CD14-positive monocyte (primary cell): ENCODE measurements around the gene ACTL6B. TPM values are rescaled to one million over a fixed set of nuclear protein-coding genes. Genes with fewer than 3 reads are reported as not detected.

Experiments
- DNase-seq, 3 donors: peaks; one replicate each; pipeline ENCODE4 v3.0.0-alpha.2; 2011 to 2022
- H2AFZ ChIP-seq: 2 replicates; pipeline ENCODE4 v1.6.0; 2012; ENCODE audit warnings: mild to moderate bottlenecking, low read depth, low read length, inconsistent platforms; ENCODE audit not compliant: insufficient read depth, poor library complexity, severe bottlenecking
- H3K27ac ChIP-seq, 2 donors: 1 replicate in 1 of 2; 2 replicates in 1 of 2; pipeline ENCODE4 v1.5.1; 2012 to 2013; ENCODE audit warnings: low read length in 2 of 2, control low read depth in 1 of 2, inconsistent platforms in 1 of 2, low read depth in 1 of 2, mild to moderate bottlenecking in 1 of 2
- H3K27me3 ChIP-seq, 2 donors: one replicate each; pipeline versions ENCODE4 v1.6.0 to v1.6.1; 2011 to 2013; ENCODE audit warnings: low read length in 2 of 2; ENCODE audit not compliant: control insufficient read depth in 2 of 2, insufficient read depth in 2 of 2
- H3K36me3 ChIP-seq, 2 donors: replicated peaks in 1 of 2; 1 replicate in 1 of 2; 2 replicates in 1 of 2; pipeline versions ENCODE4 v1.5.1 to v1.6.1; 2012 to 2013; ENCODE audit warnings: low read length in 2 of 2, control low read depth in 1 of 2, inconsistent platforms in 1 of 2, mild to moderate bottlenecking in 1 of 2; ENCODE audit not compliant: insufficient read depth in 2 of 2, control insufficient read depth in 1 of 2
- H3K4me1 ChIP-seq, 2 donors: 1 replicate in 1 of 2; 2 replicates in 1 of 2; pipeline versions ENCODE4 v1.5.1 to v1.6.1; 2012 to 2013; ENCODE audit warnings: low read length in 2 of 2, control low read depth in 1 of 2, inconsistent platforms in 1 of 2, mild to moderate bottlenecking in 1 of 2, moderate library complexity in 1 of 2; ENCODE audit not compliant: insufficient read depth in 2 of 2, control insufficient read depth in 1 of 2
- H3K4me2 ChIP-seq: replicated peaks from 2 replicates; pipeline ENCODE3; 2012; ENCODE audit warnings: low read length, moderate library complexity, mild to moderate bottlenecking; ENCODE audit not compliant: poor library complexity, severe bottlenecking; ENCODE audit errors: extremely low read depth
- H3K4me3 ChIP-seq, 3 experiments: fragments of 200-600 bp in 1 of 3; sonication (generic) in 1 of 3; replicated peaks in 1 of 3; 1 replicate in 2 of 3; 2 replicates in 1 of 3; pipeline ENCODE4 v1.5.1; 2011 to 2013; ENCODE audit warnings: low read length in 3 of 3, mild to moderate bottlenecking in 3 of 3, control low read depth in 2 of 3, low read depth in 2 of 3, inconsistent platforms in 1 of 3, moderate library complexity in 1 of 3
- H3K79me2 ChIP-seq: 2 replicates; pipeline ENCODE4 v1.6.0; 2012; ENCODE audit warnings: mild to moderate bottlenecking, control low read depth, inconsistent platforms, low read length, moderate library complexity; ENCODE audit not compliant: insufficient read depth
- H3K9ac ChIP-seq: 2 replicates; pipeline ENCODE4 v1.6.0; 2017; ENCODE audit warnings: low read length, mild to moderate bottlenecking; ENCODE audit not compliant: insufficient read depth, poor library complexity, severe bottlenecking
- H3K9me3 ChIP-seq, 2 donors: replicated peaks in 1 of 2; 1 replicate in 1 of 2; 2 replicates in 1 of 2; pipeline versions ENCODE4 v1.5.1 to v1.6.1; 2012 to 2013; ENCODE audit warnings: low read length in 2 of 2, control low read depth in 1 of 2; ENCODE audit not compliant: control insufficient read depth in 1 of 2, insufficient read depth in 1 of 2
- H4K20me1 ChIP-seq: 2 replicates; pipeline ENCODE4 v1.6.0; 2012; ENCODE audit warnings: mild to moderate bottlenecking, low read length, control low read depth, moderate library complexity; ENCODE audit not compliant: insufficient read depth
- H3K27ac Mint-ChIP-seq, 7 donors: one replicate each; pipeline ENCODE4 v1.8.0; 2020; ENCODE audit warnings: mild to moderate bottlenecking in 7 of 7, mixed read lengths in 7 of 7, moderate library complexity in 6 of 7, inconsistent platforms in 2 of 7
- H3K27me3 Mint-ChIP-seq, 3 donors: one replicate each; pipeline ENCODE4 v1.8.0; 2021 to 2022; ENCODE audit warnings: low read depth in 3 of 3, mild to moderate bottlenecking in 3 of 3, mixed read lengths in 3 of 3, moderate library complexity in 3 of 3, inconsistent platforms in 1 of 3
- H3K36me3 Mint-ChIP-seq, 2 donors: one replicate each; pipeline ENCODE4 v1.8.0; 2020; ENCODE audit warnings: mixed read lengths in 2 of 2, inconsistent platforms in 1 of 2, mild to moderate bottlenecking in 1 of 2
- H3K4me1 Mint-ChIP-seq: one replicate; pipeline ENCODE4 v1.8.0; 2020; ENCODE audit warnings: mild to moderate bottlenecking, mixed read lengths
- H3K4me3 Mint-ChIP-seq, 2 donors: one replicate each; pipeline ENCODE4 v1.8.0; 2020; ENCODE audit warnings: mild to moderate bottlenecking in 2 of 2, mixed read lengths in 2 of 2, moderate library complexity in 1 of 2
- H3K9me3 Mint-ChIP-seq, 7 donors: one replicate each; pipeline ENCODE4 v1.8.0; 2020 to 2022; ENCODE audit warnings: mixed read lengths in 7 of 7, mild to moderate bottlenecking in 6 of 7, moderate library complexity in 6 of 7, inconsistent platforms in 2 of 7
- WGBS: methylation state at CpG from one replicate; pipeline ENCODE4 v1.1.5; 2013; ENCODE audit warnings: missing lambda C conversion rate; ENCODE audit not compliant: insufficient coverage; 5-methylcytosine and 5-hydroxymethylcytosine counted together
- intact Hi-C, 2 donors: fragments of 100-400 bp; cut with micrococcal nuclease; formaldehyde crosslinking; loops; one replicate each; pipeline versions ENCODE4 v1.15.0 to v1.15.1; 2023
- polyA plus RNA-seq, 3 donors: library from polyadenylated mRNA; depleted of rRNA in 1 of 3; unstranded in 2 of 3; stranded (reverse) in 1 of 3; fragments of 300-500 nt in 2 of 3; fragments of >200 nt in 1 of 3; fragmentation: Illumina TruSeq in 2 of 3; gene quantifications; 1 replicate in 2 of 3; 2 replicates in 1 of 3; pipeline ENCODE4 v1.2.3, GENCODE V29; 2012 to 2021
- TF ChIP-seq, protein P1 (sequence below): fragments of 200-600 bp; IDR thresholded peaks from one replicate; pipeline ENCODE4 v1.8.0; 2022; ENCODE audit warnings: antibody characterized with exemption, mild to moderate bottlenecking

Gene ACTL6B
- polyA plus RNA-seq, 3 donors: not detected

DNA sequence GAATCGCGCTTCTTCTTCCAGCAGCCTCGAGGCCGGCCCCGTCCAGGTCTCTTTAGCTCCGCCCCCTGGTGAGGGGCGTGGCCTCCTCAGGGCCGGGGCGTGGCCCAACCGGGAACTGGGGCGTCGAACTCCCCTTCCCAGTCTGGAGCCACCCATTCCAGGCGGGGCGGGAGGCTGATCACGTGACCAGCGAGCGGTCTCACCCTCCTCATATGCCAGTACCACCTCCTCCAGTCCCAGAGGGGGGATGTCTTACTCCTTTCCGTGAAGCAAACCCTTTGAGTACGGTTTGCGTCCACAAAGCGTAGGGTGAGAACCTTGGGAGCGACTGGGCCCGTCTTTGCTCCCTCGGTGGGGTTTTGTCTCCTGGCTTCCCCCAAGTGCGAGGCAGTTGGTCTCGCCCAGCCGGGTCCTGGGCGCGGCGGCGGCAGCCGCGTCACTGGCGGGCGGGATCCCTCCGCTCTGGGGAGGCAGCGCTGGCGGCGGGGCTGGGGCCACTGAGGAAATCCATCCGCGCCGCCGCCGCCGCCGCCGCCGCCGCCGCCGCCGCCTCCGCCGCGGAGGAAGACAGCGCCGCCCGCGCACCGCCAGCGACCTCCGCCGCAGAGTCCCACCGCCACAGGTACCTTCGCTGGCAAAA, 17.2 kb upstream of the ACTL6B start, which contains the start of gene GNB2:
Gene GNB2 (plus strand): TSS at position 439 of the 640 bp plus-strand sequence. CDS start 2,526 bp downstream, outside the sequence.
- Histone ChIP-seq H3K27ac (peak within 1 kb of the TSS; percentile 88 to 91), H3K9ac (peak within 1 kb of the TSS; percentile 89), H3K4me1 (peaks cover 30 to 42% of the 10 kb centered on the region in 2 donors), H2AFZ (peak within 1 kb of the TSS; percentile 83), H3K36me3 (peaks cover 21% of the 10 kb centered on the region in 2 donors), H3K4me3 (peak within 1 kb of the TSS; percentile 64 to 100 (median 85)), H3K27me3 (no peaks in the 10 kb centered on the region), H3K79me2 (peaks cover 46% of the 10 kb centered on the region), H3K4me2 (peak within 1 kb of the TSS; percentile 78), H3K9me3 (no peaks in the 10 kb centered on the region), H4K20me1 (peaks cover 33% of the 10 kb centered on the region)
- H3K9me3 Mint-ChIP-seq: peaks cover 0 to 2% (median 0%) of the 10 kb centered on the region in 7 donors
- peak within 1 kb of the TSS; percentile 97 to 98 for H3K4me3 Mint-ChIP-seq
- peak within 1 kb of the TSS; percentile 94 to 98 (median 97) for H3K27ac Mint-ChIP-seq
- under 1% methylated on average over 65 of the region's 65 CpGs for WGBS
- TF ChIP-seq, protein P1, sequence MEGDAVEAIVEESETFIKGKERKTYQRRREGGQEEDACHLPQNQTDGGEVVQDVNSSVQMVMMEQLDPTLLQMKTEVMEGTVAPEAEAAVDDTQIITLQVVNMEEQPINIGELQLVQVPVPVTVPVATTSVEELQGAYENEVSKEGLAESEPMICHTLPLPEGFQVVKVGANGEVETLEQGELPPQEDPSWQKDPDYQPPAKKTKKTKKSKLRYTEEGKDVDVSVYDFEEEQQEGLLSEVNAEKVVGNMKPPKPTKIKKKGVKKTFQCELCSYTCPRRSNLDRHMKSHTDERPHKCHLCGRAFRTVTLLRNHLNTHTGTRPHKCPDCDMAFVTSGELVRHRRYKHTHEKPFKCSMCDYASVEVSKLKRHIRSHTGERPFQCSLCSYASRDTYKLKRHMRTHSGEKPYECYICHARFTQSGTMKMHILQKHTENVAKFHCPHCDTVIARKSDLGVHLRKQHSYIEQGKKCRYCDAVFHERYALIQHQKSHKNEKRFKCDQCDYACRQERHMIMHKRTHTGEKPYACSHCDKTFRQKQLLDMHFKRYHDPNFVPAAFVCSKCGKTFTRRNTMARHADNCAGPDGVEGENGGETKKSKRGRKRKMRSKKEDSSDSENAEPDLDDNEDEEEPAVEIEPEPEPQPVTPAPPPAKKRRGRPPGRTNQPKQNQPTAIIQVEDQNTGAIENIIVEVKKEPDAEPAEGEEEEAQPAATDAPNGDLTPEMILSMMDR: no peak
- H3K4me1 Mint-ChIP-seq: peaks cover 31% of the 10 kb centered on the region
- H3K27me3 Mint-ChIP-seq: peaks cover 4 to 9% (median 8%) of the 10 kb centered on the region in 3 donors
- H3K36me3 Mint-ChIP-seq: peaks cover 20 to 22% of the 10 kb centered on the region in 2 donors
- intact Hi-C loops: loop anchor here (1.0 to 10.0 kb wide), 5 partner anchors 34 to 549 kb away; partner anchors contain the start of genes FBXO24 (in 1 of the 2), LRCH4 (in 1 of the 2), MBLAC1 (in 1 of the 2) and MOSPD3 (in 1 of the 2)
- peak; percentile 97 to 99 (median 99) for DNase-seq

GRCh38 chr7:100671353-100672327, 15.4 kb upstream of the ACTL6B start:
- intact Hi-C loops: loop anchor here (5.0 to 10.0 kb wide), 3 partner anchors 36 to 547 kb away; partner anchors contain the start of genes MBLAC1 (in 1 of the 2), POP7 (in 1 of the 2) and PPP1R35 (in 1 of the 2)
- H3K36me3 Mint-ChIP-seq: peaks cover 4% of the 10 kb centered on the region in 2 donors

More at GRCh38 chr7:100671353-100672327, 15.4 kb upstream of the ACTL6B start:
- Histone ChIP-seq H3K4me2 (no peak overlapping the region), H3K9ac (no peak overlapping the region), H2AFZ (no peak overlapping the region), H3K79me2 (peaks cover 28% of the 10 kb centered on the region), H3K9me3 (no peaks in the 10 kb centered on the region), H3K27ac (no peak overlapping the region), H3K4me1 (peaks cover 12 to 24% of the 10 kb centered on the region in 2 donors), H4K20me1 (peaks cover 16% of the 10 kb centered on the region), H3K36me3 (peaks cover 3 to 4% of the 10 kb centered on the region in 2 donors), H3K4me3 (no peak overlapping the region), H3K27me3 (no peaks in the 10 kb centered on the region)
- peak overlapping the region in 1 of 2 donors; percentile 1 for H3K4me3 Mint-ChIP-seq
- peaks cover 0 to 3% (median 0%) of the 10 kb centered on the region in 7 donors for H3K9me3 Mint-ChIP-seq
- TF ChIP-seq, protein P1: no peak
- DNase-seq: no peak
- H3K27me3 Mint-ChIP-seq: peaks cover 10 to 21% (median 13%) of the 10 kb centered on the region in 3 donors
- 92% methylated on average over 16 of the region's 18 CpGs for WGBS
- H3K4me1 Mint-ChIP-seq: peaks cover 17% of the 10 kb centered on the region
- H3K27ac Mint-ChIP-seq: peak overlapping the region in 1 of 7 donors; percentile 68
